GM21723 (cell line): ENCODE results near the gene CTSA.

Source experiments
- ATAC-seq: cut with Tn5 transposase; IDR thresholded peaks from one replicate; pipeline ENCODE4 v1.9.1; 2021; ENCODE audit warnings: mild to moderate bottlenecking, moderate library complexity; ENCODE audit not compliant: unreplicated experiment

Gene CTSA

GRCh38 chr20:45934586-45935415, 43.7 kb downstream of the CTSA start, which contains the start of gene PCIF1:
Gene PCIF1 (plus strand): TSS chr20:45934683. CDS start chr20:45939000, 4,317 bp downstream.
- ATAC-seq: peak; percentile 67

- ATAC-seq: peak; percentile 22
Measured at GRCh38 chr20:45935416-45936046, 44.4 kb downstream of the CTSA start.

DNA sequence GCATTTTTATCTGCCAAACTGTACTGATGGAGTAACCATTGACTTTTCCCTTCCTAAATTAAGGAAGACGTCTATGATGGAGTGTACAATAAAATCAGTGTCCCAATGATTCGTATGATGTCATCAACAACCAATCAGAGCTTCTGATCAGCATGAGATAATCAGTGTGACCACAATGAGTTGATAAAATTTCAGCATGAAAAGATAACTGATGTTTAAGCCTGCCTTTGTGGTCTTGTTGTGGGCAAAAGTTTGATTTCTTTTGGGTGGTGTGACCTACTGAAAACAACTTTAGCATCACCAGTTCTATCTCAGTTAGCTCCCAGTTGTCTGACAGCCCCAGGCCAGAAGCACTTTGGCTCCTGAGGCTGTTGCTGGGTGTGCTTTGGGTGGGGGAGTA, 46.6 kb downstream of the CTSA start:
- ATAC-seq: no peak

- no peak for ATAC-seq
Measured at GRCh38 chr20:45938727-45939438, 47.7 kb downstream of the CTSA start.

DNA sequence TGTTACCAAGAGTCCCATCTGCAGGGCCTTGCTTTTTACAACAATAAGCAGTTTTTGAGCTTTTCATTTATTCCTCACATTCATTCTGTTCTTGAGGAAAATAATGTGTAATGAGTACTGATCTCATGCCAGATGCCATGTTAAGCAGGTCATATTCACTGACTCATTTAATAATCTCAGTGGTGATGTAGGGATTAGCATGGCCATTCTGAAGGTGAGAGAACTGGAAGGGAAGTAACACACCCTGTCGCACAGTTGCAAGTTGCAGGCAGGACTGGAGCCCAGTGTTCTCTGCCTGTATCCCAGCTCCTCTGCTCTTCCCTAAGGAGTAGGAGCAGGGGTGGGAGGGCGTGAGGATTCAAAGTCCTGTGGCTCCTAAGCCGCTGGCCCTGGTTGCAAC, 48.9 kb downstream of the CTSA start:
- ATAC-seq: no peak

DNA sequence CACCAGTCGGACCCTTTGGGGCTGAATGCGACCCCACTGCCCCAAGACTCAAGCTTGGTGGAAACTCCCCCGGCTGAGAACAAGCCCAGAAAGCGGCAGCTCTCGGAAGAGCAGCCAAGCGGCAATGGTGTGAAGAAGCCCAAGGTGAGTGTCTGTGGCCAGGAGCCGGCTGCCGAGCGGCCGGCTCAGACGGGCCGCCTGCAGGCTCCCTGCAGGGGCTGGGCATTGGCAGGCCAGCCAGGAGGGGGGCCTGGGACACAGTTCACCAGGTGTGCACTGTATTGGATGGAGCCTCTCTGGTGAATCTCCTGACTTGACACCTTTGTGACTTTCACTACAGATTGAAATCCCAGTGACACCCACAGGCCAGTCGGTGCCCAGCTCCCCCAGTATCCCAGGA, 49.3 kb downstream of the CTSA start:
- no peak for ATAC-seq

GRCh38 chr20:45943613-45944012, 52.5 kb downstream of the CTSA start:
- ATAC-seq: no peak

GRCh38 chr20:45944151-45944964, 53.2 kb downstream of the CTSA start:
- no peak for ATAC-seq

GRCh38 chr20:45944965-45945677, 54.0 kb downstream of the CTSA start:
- ATAC-seq: no peak

DNA sequence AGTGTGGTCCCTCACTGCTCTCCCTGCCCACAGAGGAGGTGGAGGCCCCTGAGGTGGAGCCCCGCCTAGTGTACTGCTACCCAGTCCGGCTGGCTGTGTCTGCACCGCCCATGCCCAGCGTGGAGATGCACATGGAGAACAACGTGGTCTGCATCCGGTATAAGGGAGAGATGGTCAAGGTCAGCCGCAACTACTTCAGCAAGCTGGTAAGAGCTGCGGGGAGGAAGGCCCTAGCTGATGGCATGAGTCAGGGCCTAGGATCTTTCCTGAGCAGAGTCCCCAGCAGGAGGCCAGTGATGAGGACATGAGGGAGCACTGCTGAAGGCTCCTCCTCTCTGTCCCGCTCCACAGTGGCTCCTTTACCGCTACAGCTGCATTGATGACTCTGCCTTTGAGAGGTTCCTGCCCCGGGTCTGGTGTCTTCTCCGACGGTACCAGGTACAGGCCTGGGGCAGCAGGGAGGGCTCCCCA, 54.6 kb downstream of the CTSA start:
- ATAC-seq: no peak

DNA sequence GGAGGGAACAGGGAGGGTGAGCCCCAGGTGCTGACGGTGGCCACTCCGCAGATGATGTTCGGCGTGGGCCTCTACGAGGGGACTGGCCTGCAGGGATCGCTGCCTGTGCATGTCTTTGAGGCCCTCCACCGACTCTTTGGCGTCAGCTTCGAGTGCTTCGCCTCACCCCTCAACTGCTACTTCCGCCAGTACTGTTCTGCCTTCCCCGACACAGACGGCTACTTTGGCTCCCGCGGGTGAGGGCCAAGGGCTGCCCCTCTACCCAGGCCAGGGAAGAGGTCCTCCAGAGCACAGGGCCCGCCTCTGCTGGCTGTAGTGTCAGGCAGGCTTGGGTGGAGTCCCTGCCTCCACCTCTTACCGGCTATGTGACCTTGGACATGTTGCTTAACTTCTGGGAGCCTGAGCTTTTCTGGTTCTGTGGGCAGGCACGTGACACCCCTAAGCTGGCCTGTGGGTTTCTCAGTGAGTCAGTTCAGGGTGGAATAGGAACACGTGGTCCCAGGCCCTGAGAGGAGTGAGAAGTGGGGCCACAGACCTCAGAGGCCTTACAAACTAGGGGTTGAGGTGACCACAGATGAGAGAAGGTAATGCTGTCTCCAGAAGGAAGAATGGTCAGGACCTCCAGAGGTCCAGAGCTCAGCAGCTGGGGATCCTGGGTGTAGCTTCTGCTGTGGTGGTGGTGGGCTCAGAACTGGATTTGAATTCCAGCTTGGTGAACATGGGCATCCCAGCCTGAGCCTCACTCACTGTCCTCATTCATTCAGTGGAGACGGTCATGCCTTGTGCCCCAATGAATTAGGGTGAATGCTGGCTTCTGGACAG, 55.2 kb downstream of the CTSA start:
- no peak for ATAC-seq

- no peak for ATAC-seq
Measured at GRCh38 chr20:45947110-45947866, 56.2 kb downstream of the CTSA start.

GRCh38 chr20:45948261-45948733, 57.2 kb downstream of the CTSA start:
- no peak for ATAC-seq
